B cell (primary cell): ENCODE data around the gene CAPN14. TPM values are rescaled to one million over a fixed set of nuclear protein-coding genes. Genes with fewer than 3 reads are reported as not detected.

ENCODE experiments used
- ATAC-seq: fragments of 200-7000 bp; cut with Tn5 transposase; one replicate; pipeline ENCODE4 v1.10.0; 2021; ENCODE audit warnings: low read depth, mild to moderate bottlenecking, moderate number of reproducible peaks, moderate library complexity
- CTCF ChIA-PET: fragments of 350-600 bp; sonication (Branson Sonifier 250); formaldehyde crosslinking; loops from one replicate; lab custom pipeline; 2021; ENCODE audit warnings: antibody characterized with exemption, inconsistent platforms; lab: Charles Lee
- POLR2A ChIA-PET: fragments of 350-600 bp; sonication (Branson Sonifier 250); formaldehyde crosslinking; loops from one replicate; lab custom pipeline; 2021; ENCODE audit warnings: antibody characterized with exemption; lab: Charles Lee
- DNase-seq: peaks from one replicate; pipeline ENCODE4 v3.0.0; 2013
- H2AFZ ChIP-seq: 2 replicates; pipeline ENCODE4 v1.6.1; 2012; ENCODE audit warnings: mild to moderate bottlenecking, low read depth, low read length; ENCODE audit not compliant: insufficient read depth, poor library complexity, severe bottlenecking
- H3K27ac ChIP-seq, 2 donors: 1 replicate in 1 of 2; 2 replicates in 1 of 2; pipeline ENCODE4 v1.5.1; 2012 to 2013; ENCODE audit warnings: low read length in 2 of 2, mild to moderate bottlenecking in 2 of 2, moderate library complexity in 1 of 2
- H3K27me3 ChIP-seq, 4 experiments: fragments of 200-600 bp in 1 of 4; sonication (generic) in 1 of 4; replicated peaks in 1 of 4; 1 replicate in 2 of 4; 2 replicates in 2 of 4; pipeline versions ENCODE4 v1.6.1 to v1.7.0; 2013 to 2016; ENCODE audit warnings: low read length in 3 of 4, mild to moderate bottlenecking in 2 of 4, mixed read lengths in 1 of 4, moderate library complexity in 1 of 4; ENCODE audit not compliant: insufficient read depth in 4 of 4, control insufficient read depth in 3 of 4; ENCODE audit errors: control extremely low read depth in 1 of 4
- H3K36me3 ChIP-seq, 2 experiments: replicated peaks in 1 of 2; 1 replicate in 1 of 2; 2 replicates in 1 of 2; pipeline versions ENCODE4 v1.6.1 to v1.7.1; 2013; ENCODE audit warnings: low read length in 1 of 2; ENCODE audit not compliant: insufficient read depth in 2 of 2, control insufficient read depth in 1 of 2; ENCODE audit errors: control extremely low read depth in 1 of 2, extremely low read depth in 1 of 2
- H3K4me1 ChIP-seq, 2 donors: fragments of 200-600 bp in 1 of 2; sonication (generic) in 1 of 2; 1 replicate in 1 of 2; 2 replicates in 1 of 2; pipeline versions ENCODE4 v1.5.1 to v1.6.1; 2013 to 2017; ENCODE audit warnings: low read length in 2 of 2; ENCODE audit not compliant: control insufficient read depth in 2 of 2, insufficient read depth in 2 of 2
- H3K4me2 ChIP-seq: replicated peaks from 2 replicates; pipeline ENCODE3; 2012; ENCODE audit warnings: mild to moderate bottlenecking, low read depth, low read length; ENCODE audit not compliant: poor library complexity, severe bottlenecking
- H3K4me3 ChIP-seq, 5 experiments: fragments of 200-600 bp in 1 of 5; sonication (generic) in 1 of 5; 1 replicate in 3 of 5; 2 replicates in 2 of 5; pipeline versions ENCODE4 v1.5.1 to v1.7.0; 2011 to 2016; ENCODE audit warnings: low read length in 4 of 5, mild to moderate bottlenecking in 4 of 5, low read depth in 2 of 5, control low read depth in 1 of 5, moderate library complexity in 1 of 5; ENCODE audit not compliant: insufficient read depth in 1 of 5; ENCODE audit errors: control extremely low read depth in 1 of 5, extremely low read depth in 1 of 5
- H3K79me2 ChIP-seq: fragments of 200-600 bp; sonication (generic); one replicate; pipeline ENCODE4 v1.6.0; 2016; ENCODE audit warnings: low read length; ENCODE audit not compliant: control insufficient read depth, insufficient read depth
- H3K9ac ChIP-seq: fragments of 200-600 bp; sonication (generic); 2 replicates; pipeline ENCODE4 v1.6.1; 2017; ENCODE audit warnings: mild to moderate bottlenecking, low read length, moderate library complexity
- H3K9me3 ChIP-seq, 3 donors: one replicate each; pipeline versions ENCODE4 v1.6.1 to v1.7.1; 2013; ENCODE audit warnings: low read length in 2 of 3; ENCODE audit not compliant: control insufficient read depth in 2 of 3, insufficient read depth in 1 of 3; ENCODE audit errors: control extremely low read depth in 1 of 3
- H4K20me1 ChIP-seq: 2 replicates; pipeline ENCODE4 v1.6.0; 2012; ENCODE audit warnings: mild to moderate bottlenecking, low read length; ENCODE audit not compliant: insufficient read depth, control insufficient read depth, poor library complexity, severe bottlenecking
- H3K27ac Mint-ChIP-seq: one replicate; pipeline ENCODE4 v1.8.0; 2021; ENCODE audit warnings: mixed read lengths
- H3K27me3 Mint-ChIP-seq: one replicate; pipeline ENCODE4 v1.8.0; 2021; ENCODE audit warnings: mixed read lengths
- H3K4me1 Mint-ChIP-seq: one replicate; pipeline ENCODE4 v1.8.0; 2021; ENCODE audit warnings: mixed read lengths
- H3K4me3 Mint-ChIP-seq: one replicate; pipeline ENCODE4 v1.8.0; 2021; ENCODE audit warnings: mixed read lengths
- H3K9me3 Mint-ChIP-seq: one replicate; pipeline ENCODE4 v1.8.0; 2022; ENCODE audit warnings: mixed read lengths; ENCODE audit not compliant: insufficient read depth
- CTCF ChIP-seq: fragments of 200-600 bp; IDR thresholded peaks from one replicate; pipeline ENCODE4 v1.8.0; 2022; ENCODE audit warnings: antibody characterized with exemption, mild to moderate bottlenecking
- EZH2 ChIP-seq: IDR thresholded peaks from 2 replicates; pipeline ENCODE4 v1.6.1; 2012; ENCODE audit warnings: borderline replicate concordance, low read depth, mild to moderate bottlenecking, moderate library complexity, low read length; ENCODE audit not compliant: insufficient read depth, poor library complexity, severe bottlenecking
- WGBS: methylation state at CpG from one replicate; pipeline ENCODE4 v1.1.5; 2013; ENCODE audit warnings: missing lambda C conversion rate; ENCODE audit not compliant: insufficient coverage; 5-methylcytosine and 5-hydroxymethylcytosine counted together
- intact Hi-C: fragments of 100-400 bp; cut with micrococcal nuclease; formaldehyde crosslinking; loops from one replicate; pipeline ENCODE4 v1.10.0; 2022
- polyA plus RNA-seq: library from polyadenylated mRNA; depleted of rRNA; stranded (reverse); fragments of >200 nt; gene quantifications from 2 replicates; pipeline ENCODE4 v1.2.3, GENCODE V29; 2012
- total RNA-seq, 2 donors: library from RNA; stranded (reverse); fragments of 120-200 nt in 1 of 2; gene quantifications; 1 replicate in 1 of 2; 2 replicates in 1 of 2; pipeline versions ENCODE4 v1.2.3 to v1.2.4, GENCODE V29; 2013 to 2022

The CAPN14 gene
- total and polyA plus RNA-seq, 2 donors (not counting 1 experiment from before 2014, with no cell fraction given), result 2.5 to 7.8 TPM

GRCh38 chr2:31170071-31170698 is 47.1 kb downstream of the CAPN14 start:
- TF ChIP-seq CTCF, result peak; percentile 95
- TF ChIP-seq EZH2, result no peak
- Histone ChIP-seq H3K79me2 (no peaks in the 10 kb centered on the region), H3K4me1 (peaks cover 9 to 20% of the 10 kb centered on the region in 2 donors), H3K9ac (no peak overlapping the region), H3K9me3 (no peaks in the 10 kb centered on the region), H4K20me1 (no peaks in the 10 kb centered on the region), H3K4me3 (no peak overlapping the region), H3K4me2 (no peak overlapping the region), H2AFZ (no peak overlapping the region), H3K36me3 (no peaks in the 10 kb centered on the region), H3K27me3 (no peaks in the 10 kb centered on the region), H3K27ac (no peak overlapping the region)
- ChIA-PET CTCF (interaction anchor here (0.6 to 5.9 kb wide), 48 partner anchors 8 to 1005 kb away, joined by 3 to 115 read pairs (median 5); partner anchors contain the start of genes CAPN14, EHD3 and GALNT14), POLR2A (interaction anchor here (0.5 to 1.4 kb wide), 2 partner anchors 86 to 961 kb away, joined by 3 to 7 read pairs; no protein-coding TSS in a partner anchor)
- H3K27ac Mint-ChIP-seq, result peak overlapping the region; percentile 43
- ATAC-seq (peak; percentile 94), DNase-seq (peak; percentile 74)
- H3K4me3 Mint-ChIP-seq, result no peak overlapping the region
- H3K27me3 Mint-ChIP-seq, result peaks cover under 1% of the 10 kb centered on the region
- 0% methylated on average over 2 of the region's 4 CpGs for WGBS
- H3K9me3 Mint-ChIP-seq, result no peaks in the 10 kb centered on the region
- peaks cover 27% of the 10 kb centered on the region for H3K4me1 Mint-ChIP-seq
- intact Hi-C loops, result loop anchor here (1.0 to 5.0 kb wide), 6 partner anchors 49 to 456 kb away; partner anchors contain the start of gene EHD3

- no peak overlapping the region for H3K4me3 ChIP-seq
- CTCF ChIA-PET, result interaction anchor here (0.7 to 5.9 kb wide), 12 partner anchors 10 to 1003 kb away, joined by 3 to 115 read pairs (median 19); partner anchors contain the start of genes EHD3 and GALNT14
- POLR2A ChIA-PET, result no interaction called here
- H2AFZ ChIP-seq, result no peak overlapping the region
- H3K79me2 ChIP-seq, result no peaks in the 10 kb centered on the region
- TF ChIP-seq EZH2 (no peak), CTCF (no peak)
- no peak overlapping the region for H3K4me3 Mint-ChIP-seq
- H3K9ac ChIP-seq, result no peak overlapping the region
- ATAC-seq (no peak), DNase-seq (no peak)
- no peaks in the 10 kb centered on the region for H3K27me3 ChIP-seq
- H3K36me3 ChIP-seq, result no peaks in the 10 kb centered on the region
- H3K9me3 ChIP-seq, result no peaks in the 10 kb centered on the region
- H3K27me3 Mint-ChIP-seq, result peaks cover 6% of the 10 kb centered on the region
- no peak overlapping the region for H3K27ac ChIP-seq
- no peak overlapping the region for H3K27ac Mint-ChIP-seq
- H3K4me2 ChIP-seq, result no peak overlapping the region
- no peaks in the 10 kb centered on the region for H3K9me3 Mint-ChIP-seq
- intact Hi-C loops, result no loop called here
- peaks cover 13 to 20% of the 10 kb centered on the region in 2 donors for H3K4me1 ChIP-seq
- 66% methylated on average over 5 of the region's 6 CpGs for WGBS
- peaks cover 33% of the 10 kb centered on the region for H3K4me1 Mint-ChIP-seq
- H4K20me1 ChIP-seq, result no peaks in the 10 kb centered on the region
These were observed 49.0 kb downstream of the CAPN14 start for GRCh38 chr2:31168291-31168690.
